Neural progenitor cell (in vitro differentiated cells): Measurements from ENCODE around the gene PORCN. TPM values are rescaled to one million over a fixed set of nuclear protein-coding genes. Genes with fewer than 3 reads are reported as not detected.

Experiments
- DNase-seq: peaks from one replicate; pipeline ENCODE4 v3.0.0-alpha.2; 2016; ENCODE audit warnings: low spot score
- H2AFZ ChIP-seq: fragments of 200-600 bp; sonication (generic); replicated peaks from 2 replicates; pipeline ENCODE4 v1.6.1; 2016; ENCODE audit warnings: antibody characterized with exemption
- H3F3A ChIP-seq: fragments of 200-600 bp; sonication (generic); 2 replicates; pipeline ENCODE4 v1.6.1; 2016; ENCODE audit warnings: antibody characterized with exemption, low read depth
- H3K27ac ChIP-seq: fragments of 200-600 bp; sonication (generic); 2 replicates; pipeline ENCODE4 v1.5.1; 2016; ENCODE audit warnings: mild to moderate bottlenecking
- H3K27me3 ChIP-seq: fragments of 200-600 bp; sonication (generic); 2 replicates; pipeline ENCODE4 v1.6.1; 2016; ENCODE audit warnings: mild to moderate bottlenecking, moderate library complexity
- H3K36me3 ChIP-seq: fragments of 200-600 bp; sonication (generic); 2 replicates; pipeline ENCODE4 v1.5.1; 2016
- H3K4me1 ChIP-seq: fragments of 200-600 bp; sonication (generic); 2 replicates; pipeline ENCODE4 v1.6.1; 2016; ENCODE audit warnings: mixed run types
- H3K4me2 ChIP-seq: fragments of 200-600 bp; sonication (generic); 2 replicates; pipeline ENCODE4 v1.6.1; 2016
- H3K4me3 ChIP-seq: fragments of 200-600 bp; sonication (generic); 2 replicates; pipeline ENCODE4 v1.5.1; 2016
- H3K79me2 ChIP-seq: fragments of 200-600 bp; sonication (generic); 2 replicates; pipeline ENCODE4 v1.6.1; 2016; ENCODE audit warnings: low read depth
- H3K9ac ChIP-seq: fragments of 200-600 bp; sonication (generic); 2 replicates; pipeline ENCODE4 v1.6.1; 2016
- H3K9me3 ChIP-seq: fragments of 200-600 bp; sonication (generic); 2 replicates; pipeline ENCODE4 v1.5.1; 2016; ENCODE audit warnings: low read depth
- H4K20me1 ChIP-seq: fragments of 200-600 bp; sonication (generic); 2 replicates; pipeline ENCODE4 v1.6.1; 2016; ENCODE audit warnings: low read depth
- H3K27ac Mint-ChIP-seq: 3 replicates; pipeline ENCODE4 v1.8.0; 2021; ENCODE audit warnings: mixed read lengths
- H3K27me3 Mint-ChIP-seq: 2 replicates; pipeline ENCODE4 v1.8.0; 2022; ENCODE audit warnings: low read depth, mild to moderate bottlenecking, inconsistent platforms, moderate library complexity, mixed read lengths; ENCODE audit not compliant: insufficient read depth
- H3K36me3 Mint-ChIP-seq: 3 replicates; pipeline ENCODE4 v1.8.0; 2021; ENCODE audit warnings: mixed read lengths
- H3K4me1 Mint-ChIP-seq: 3 replicates; pipeline ENCODE4 v1.8.0; 2021; ENCODE audit warnings: mixed read lengths
- H3K4me3 Mint-ChIP-seq: 3 replicates; pipeline ENCODE4 v1.8.0; 2021; ENCODE audit warnings: mild to moderate bottlenecking, moderate library complexity, mixed read lengths
- H3K9me3 Mint-ChIP-seq: 3 replicates; pipeline ENCODE4 v1.8.0; 2020; ENCODE audit warnings: mixed read lengths
- EZH2 ChIP-seq: fragments of 200-600 bp; sonication (generic); IDR thresholded peaks from 2 replicates; pipeline ENCODE4 v1.6.1; 2017; ENCODE audit warnings: antibody characterized with exemption, mild to moderate bottlenecking, moderate library complexity
- EZH2phosphoT487 ChIP-seq: fragments of 200-600 bp; sonication (generic); IDR thresholded peaks from 2 replicates; pipeline ENCODE4 v1.6.1; 2017; ENCODE audit warnings: antibody characterized with exemption
- total RNA-seq: library from RNA; depleted of rRNA; stranded (reverse); fragments of >200 nt; gene quantifications from 2 replicates; pipeline ENCODE4 v1.2.3, GENCODE V29; 2015; ENCODE audit warnings: low replicate concordance
- TF ChIP-seq, protein P1 (sequence below): fragments of 200-600 bp; sonication (generic); IDR thresholded peaks from 2 replicates; pipeline ENCODE4 v1.5.1; 2017; ENCODE audit warnings: antibody characterized with exemption, mild to moderate bottlenecking

PORCN gene
- total RNA-seq, 1 donor from 2014 or later, result 10.8 TPM

DNA sequence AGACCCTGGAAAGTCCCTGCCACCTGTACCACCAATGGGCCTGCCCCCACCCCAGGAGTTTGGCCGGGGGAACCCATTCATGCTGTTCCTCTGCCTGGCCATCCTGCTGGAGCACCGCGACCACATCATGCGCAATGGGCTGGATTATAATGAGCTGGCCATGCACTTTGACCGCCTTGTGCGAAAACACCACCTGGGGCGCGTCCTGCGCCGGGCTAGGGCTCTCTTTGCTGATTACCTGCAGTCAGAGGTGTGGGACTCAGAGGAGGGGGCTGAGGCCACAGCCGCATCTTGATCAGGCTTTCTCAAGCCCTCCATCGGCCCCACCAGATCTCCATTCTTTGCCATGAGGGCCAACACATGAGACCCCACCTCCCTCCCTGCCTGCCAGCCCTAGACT is 51.9 kb downstream of the PORCN start:
- Mint-ChIP-seq H3K36me3 (peaks cover 4% of the 10 kb centered on the region), H3K9me3 (peaks cover 11% of the 10 kb centered on the region), H3K27me3 (no peaks in the 10 kb centered on the region), H3K4me3 (no peak overlapping the region), H3K4me1 (no peaks in the 10 kb centered on the region), H3K27ac (no peak overlapping the region)
- H3K27me3 ChIP-seq, result no peaks in the 10 kb centered on the region
- no peak overlapping the region for H3K27ac ChIP-seq
- no peaks in the 10 kb centered on the region for H3K79me2 ChIP-seq
- H3K36me3 ChIP-seq, result no peaks in the 10 kb centered on the region
- TF ChIP-seq EZH2 (no peak), EZH2phosphoT487 (no peak)
- TF ChIP-seq, protein P1, sequence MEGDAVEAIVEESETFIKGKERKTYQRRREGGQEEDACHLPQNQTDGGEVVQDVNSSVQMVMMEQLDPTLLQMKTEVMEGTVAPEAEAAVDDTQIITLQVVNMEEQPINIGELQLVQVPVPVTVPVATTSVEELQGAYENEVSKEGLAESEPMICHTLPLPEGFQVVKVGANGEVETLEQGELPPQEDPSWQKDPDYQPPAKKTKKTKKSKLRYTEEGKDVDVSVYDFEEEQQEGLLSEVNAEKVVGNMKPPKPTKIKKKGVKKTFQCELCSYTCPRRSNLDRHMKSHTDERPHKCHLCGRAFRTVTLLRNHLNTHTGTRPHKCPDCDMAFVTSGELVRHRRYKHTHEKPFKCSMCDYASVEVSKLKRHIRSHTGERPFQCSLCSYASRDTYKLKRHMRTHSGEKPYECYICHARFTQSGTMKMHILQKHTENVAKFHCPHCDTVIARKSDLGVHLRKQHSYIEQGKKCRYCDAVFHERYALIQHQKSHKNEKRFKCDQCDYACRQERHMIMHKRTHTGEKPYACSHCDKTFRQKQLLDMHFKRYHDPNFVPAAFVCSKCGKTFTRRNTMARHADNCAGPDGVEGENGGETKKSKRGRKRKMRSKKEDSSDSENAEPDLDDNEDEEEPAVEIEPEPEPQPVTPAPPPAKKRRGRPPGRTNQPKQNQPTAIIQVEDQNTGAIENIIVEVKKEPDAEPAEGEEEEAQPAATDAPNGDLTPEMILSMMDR, result no peak
- no peak overlapping the region for H3K4me3 ChIP-seq
- no peaks in the 10 kb centered on the region for H3K9me3 ChIP-seq
- H3K4me1 ChIP-seq, result no peaks in the 10 kb centered on the region
- H3K9ac ChIP-seq, result no peak overlapping the region
- no peak overlapping the region for H2AFZ ChIP-seq
- no peak overlapping the region for H3K4me2 ChIP-seq
- H3F3A ChIP-seq, result no peaks in the 10 kb centered on the region
- H4K20me1 ChIP-seq, result no peaks in the 10 kb centered on the region
- DNase-seq, result no peak

DNA sequence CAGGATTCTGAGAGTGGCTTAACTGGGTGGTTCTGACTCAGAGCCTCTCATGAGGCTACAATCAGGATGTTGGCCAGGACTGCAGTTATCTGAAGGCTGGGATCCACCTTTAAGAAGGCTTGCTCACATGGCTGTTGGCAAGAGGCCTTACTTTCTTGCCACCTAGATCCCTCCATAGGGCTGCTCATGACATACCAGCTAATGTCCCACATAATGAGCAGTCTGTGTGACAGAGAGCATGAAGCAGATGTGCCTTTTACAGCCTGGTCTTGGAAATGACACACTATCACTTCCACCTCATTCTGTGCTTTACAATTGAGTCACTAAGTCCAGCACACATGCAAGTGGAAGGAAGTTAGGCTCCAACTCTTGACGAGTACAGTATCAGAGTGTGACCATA is 61.2 kb downstream of the PORCN start:
- no peak for TF ChIP-seq EZH2phosphoT487
- TF ChIP-seq, protein P1, result no peak
- H3K36me3 Mint-ChIP-seq, result peaks cover 2% of the 10 kb centered on the region
- no peaks in the 10 kb centered on the region for H4K20me1 ChIP-seq
- H3K9ac ChIP-seq, result no peak overlapping the region
- H3K79me2 ChIP-seq, result peaks cover 2% of the 10 kb centered on the region
- H3K4me3 ChIP-seq, result no peak overlapping the region
- no peaks in the 10 kb centered on the region for H3F3A ChIP-seq
- H3K4me2 ChIP-seq, result no peak overlapping the region
- DNase-seq, result no peak
- peaks cover 3% of the 10 kb centered on the region for H3K27me3 Mint-ChIP-seq
- no peak overlapping the region for H3K27ac ChIP-seq
- H3K27ac Mint-ChIP-seq, result no peak overlapping the region
- no peaks in the 10 kb centered on the region for H3K36me3 ChIP-seq
- H3K4me1 Mint-ChIP-seq, result no peaks in the 10 kb centered on the region
- no peaks in the 10 kb centered on the region for H3K9me3 ChIP-seq
- peaks cover 15% of the 10 kb centered on the region for H3K9me3 Mint-ChIP-seq
- no peaks in the 10 kb centered on the region for H3K27me3 ChIP-seq
- H3K4me3 Mint-ChIP-seq, result no peak overlapping the region
- H3K4me1 ChIP-seq, result no peaks in the 10 kb centered on the region
- H2AFZ ChIP-seq, result no peak overlapping the region

Other genes starting within 250 kb of the PORCN start
- not detected in 2 replicates for gene SSX3, start 152.3 kb upstream of the PORCN start, total RNA-seq
- gene SSX4, start 125.5 kb upstream of the PORCN start, total RNA-seq, result not detected in 2 replicates
- gene SSX4B, start 97.0 kb upstream of the PORCN start, total RNA-seq, result not detected in 2 replicates
- gene SLC38A5, start 38.7 kb upstream of the PORCN start, total RNA-seq, result 2.3 and 6.7 TPM in 2 replicates
- 32.2 and 45.2 TPM in 2 replicates for gene FTSJ1, start 32.8 kb upstream of the PORCN start, total RNA-seq
- gene EBP, start 12.8 kb downstream of the PORCN start, total RNA-seq, result 74.6 and 95.4 TPM in 2 replicates
- 1.5 and 3.1 TPM in 2 replicates for gene TBC1D25, start 30.7 kb downstream of the PORCN start, total RNA-seq
- gene RBM3, start 65.5 kb downstream of the PORCN start, total RNA-seq, result 101 and 130 TPM in 2 replicates
- gene WDR13, start 88.5 kb downstream of the PORCN start, total RNA-seq, result 20.9 and 39.0 TPM in 2 replicates
- 0.37 TPM in 1 of 2 replicates, not detected in the other for gene WAS, start 174.8 kb downstream of the PORCN start, total RNA-seq
- 9.4 and 13.9 TPM in 2 replicates for gene SUV39H1, start 187.7 kb downstream of the PORCN start, total RNA-seq